GM12878 (cell line): ENCODE results near the gene TAF4. TPM values are rescaled to one million over a fixed set of nuclear protein-coding genes. Genes with fewer than 3 reads are reported as not detected.

ENCODE experiments used
- ATAC-seq: fragments of 200-7000 bp; cut with Tn5 transposase; 3 replicates; pipeline ENCODE4 v1.9.1; 2020; ENCODE audit warnings: mild to moderate bottlenecking, moderate library complexity
- BruUV-seq: library from RNA; stranded (reverse); fragments of 400-500 nt; replicated peaks from 2 replicates; lab custom pipeline; 2021; lab: Mats Ljungman, UMichigan
- CTCF ChIA-PET: fragments of 300-600 bp; sonication (Branson Sonifier 250); formaldehyde crosslinking; extraction: SDS; loops from one replicate; lab custom pipeline; 2021; ENCODE audit warnings: inconsistent platforms; lab: Yijun Ruan, JAX
- POLR2A ChIA-PET: fragments of 350-600 bp; formaldehyde crosslinking; extraction: SDS; loops from one replicate; lab custom pipeline; 2021; ENCODE audit warnings: inconsistent platforms; lab: Charles Lee
- RAD21 ChIA-PET: fragments of 300-600 bp; sonication (Branson Sonifier 250); formaldehyde crosslinking; loops from one replicate; lab custom pipeline; 2023; ENCODE audit warnings: antibody characterized with exemption; ENCODE audit not compliant: unreplicated experiment; lab: Charles Lee
- SMC1A ChIA-PET: fragments of 300-600 bp; sonication (Branson Sonifier 250); formaldehyde crosslinking; loops from one replicate; lab custom pipeline; 2023; ENCODE audit not compliant: unreplicated experiment, uncharacterized antibody; lab: Charles Lee
- DNase-seq: peaks from one replicate; pipeline ENCODE4 v3.0.0-alpha.2; 2011; ENCODE audit warnings: low read depth, low spot score
- FAIRE-seq: peaks from 3 replicates; lab custom pipeline; 2011; peaks lifted over from hg19 to GRCh38; lab: Jason Lieb, UNC
- H2AFZ ChIP-seq: 2 replicates; pipeline ENCODE4 v1.6.0; 2011; ENCODE audit warnings: low read depth, low read length, control low read depth; ENCODE audit not compliant: control insufficient read depth
- H3K27ac ChIP-seq: 2 replicates; pipeline ENCODE4 v1.5.1; 2011; ENCODE audit warnings: control low read depth; ENCODE audit not compliant: control insufficient read depth, insufficient read depth
- H3K27me3 ChIP-seq, 2 experiments: replicated peaks in 1 of 2; 2 replicates each; pipeline versions ENCODE4 v1.6.0 to v1.6.1; 2011; ENCODE audit warnings: low read length in 1 of 2; ENCODE audit not compliant: control insufficient read depth in 2 of 2, insufficient read depth in 2 of 2
- H3K36me3 ChIP-seq, 2 experiments: 2 replicates each; pipeline ENCODE4 v1.5.1; 2011; ENCODE audit warnings: low read length in 1 of 2; ENCODE audit not compliant: control insufficient read depth in 2 of 2, insufficient read depth in 2 of 2
- H3K4me1 ChIP-seq: 2 replicates; pipeline ENCODE4 v1.6.1; 2011; ENCODE audit warnings: mild to moderate bottlenecking, low read length, moderate library complexity, mixed read lengths; ENCODE audit not compliant: control insufficient read depth, insufficient read depth
- H3K4me2 ChIP-seq: 2 replicates; pipeline ENCODE4 v1.6.0; 2011; ENCODE audit warnings: control low read depth; ENCODE audit not compliant: control insufficient read depth, insufficient read depth
- H3K4me3 ChIP-seq: fragments of 200-600 bp; sonication (generic); 2 replicates; pipeline ENCODE4 v1.5.1; 2016
- H3K79me2 ChIP-seq: 2 replicates; pipeline ENCODE4 v1.6.0; 2011; ENCODE audit warnings: low read length; ENCODE audit not compliant: control insufficient read depth, insufficient read depth
- H3K9ac ChIP-seq: 2 replicates; pipeline ENCODE4 v1.8.0; 2011; ENCODE audit warnings: low read length, control low read depth, mixed read lengths; ENCODE audit not compliant: control insufficient read depth, insufficient read depth
- H3K9me3 ChIP-seq: replicated peaks from 3 replicates; pipeline ENCODE4 v1.5.1; 2011; ENCODE audit warnings: mild to moderate bottlenecking, low read length; ENCODE audit not compliant: control insufficient read depth, insufficient read depth
- H4K20me1 ChIP-seq: 2 replicates; pipeline ENCODE4 v1.6.0; 2011; ENCODE audit not compliant: control insufficient read depth, insufficient read depth
- CBFB ChIP-seq: IDR thresholded peaks from 2 replicates; pipeline ENCODE4 v1.6.1; 2016; ENCODE audit warnings: antibody characterized with exemption, low read depth
- CREM ChIP-seq: IDR thresholded peaks from 2 replicates; pipeline ENCODE4 v1.6.1; 2014; ENCODE audit warnings: antibody characterized with exemption, low read depth
- EP300 ChIP-seq, 2 experiments: fragments of 150-350 bp in 1 of 2; IDR thresholded peaks; 2 replicates each; pipeline ENCODE4 v1.6.1; 2011 to 2012; ENCODE audit warnings: low read depth in 2 of 2, low read length in 2 of 2, borderline replicate concordance in 1 of 2, improper control_type of control experiment in 1 of 2, inconsistent platforms in 1 of 2; ENCODE audit not compliant: control insufficient read depth in 1 of 2
- ESRRA ChIP-seq: IDR thresholded peaks from 2 replicates; pipeline ENCODE4 v1.6.1; 2012; ENCODE audit warnings: mild to moderate bottlenecking, low read length, improper control_type of control experiment
- IKZF1 ChIP-seq: fragments of 450-650 bp; conservative IDR thresholded peaks from 2 replicates; pipeline ENCODE4 v1.6.1; 2017; ENCODE audit warnings: antibody characterized with exemption, mild to moderate bottlenecking
- NR2C2 ChIP-seq: IDR thresholded peaks from 2 replicates; pipeline ENCODE4 v1.6.1; 2011; ENCODE audit warnings: borderline replicate concordance, low read depth; ENCODE audit not compliant: control insufficient read depth, insufficient read length
- RAD21 ChIP-seq: IDR thresholded peaks from 2 replicates; pipeline ENCODE4 v1.6.1; 2011; ENCODE audit warnings: mild to moderate bottlenecking, low read depth, low read length, moderate library complexity; ENCODE audit not compliant: insufficient read depth
- SIN3A ChIP-seq: IDR thresholded peaks from 2 replicates; pipeline ENCODE4 v1.6.1; 2012; ENCODE audit warnings: low read depth, low read length, improper control_type of control experiment
- SREBF1 ChIP-seq: IDR thresholded peaks from 2 replicates; pipeline ENCODE4 v1.6.1; 2012; ENCODE audit warnings: mild to moderate bottlenecking, low read length
- TBL1XR1 ChIP-seq: IDR thresholded peaks from 2 replicates; pipeline ENCODE4 v1.6.1; 2012; ENCODE audit warnings: low read depth, low read length, improper control_type of control experiment
- WGBS: methylation state at CpG from one replicate; pipeline ENCODE4 v1.1.6; 2016; ENCODE audit warnings: low lambda C conversion rate; ENCODE audit not compliant: insufficient replicate concordance, insufficient coverage; ENCODE audit errors: missing lambda C conversion rate; 5-methylcytosine and 5-hydroxymethylcytosine counted together
- in situ Hi-C: fragments of 300-500 bp; cut with MboI; formaldehyde crosslinking; loops from 9 replicates; pipeline ENCODE4 v1.14.3; 2018; ENCODE audit warnings: mixed read lengths
- intact Hi-C: fragments of 100-400 bp; cut with micrococcal nuclease; formaldehyde crosslinking; loops from one replicate; pipeline ENCODE4 v1.14.2; 2022; ENCODE audit not compliant: unreplicated experiment
- polyA plus RNA-seq, 11 experiments: library from polyadenylated mRNA; depleted of rRNA in 4 of 11; unstranded in 6 of 11; stranded (reverse) in 5 of 11; fragments of >200 nt; fragmentation: Nextera tagmentation in 4 of 11; fragmentation: Illumina TruSeq in 1 of 11; extraction: Ambion mirVana in 4 of 11; extraction: Trizol in 1 of 11; gene quantifications; 1 replicate in 1 of 11; 2 replicates in 10 of 11; pipeline versions ENCODE4 v1.2.1 to v1.2.3, GENCODE V29; 2011 to 2016; ENCODE audit warnings: inconsistent platforms in 2 of 11, missing spikeins in 2 of 11, low read depth in 1 of 11
- total RNA-seq, 4 experiments: library from RNA; depleted of rRNA in 3 of 4; stranded (reverse); fragments of >200 nt in 3 of 4; fragmentation: Illumina TruSeq in 1 of 4; extraction: Trizol in 1 of 4; gene quantifications; 2 replicates each; pipeline versions ENCODE4 v1.2.1 to v1.2.3, GENCODE V29; 2013 to 2021
- TF ChIP-seq, protein P1 (sequence below): fragments of 450-650 bp; IDR thresholded peaks from 2 replicates; pipeline ENCODE4 v1.6.1; 2017; ENCODE audit warnings: mild to moderate bottlenecking, moderate library complexity
- TF ChIP-seq, protein P2 (sequence below): fragments of 450-650 bp; formaldehyde crosslinking; IDR thresholded peaks from 2 replicates; pipeline ENCODE4 v1.4.0; 2022; ENCODE audit warnings: mild to moderate bottlenecking, moderate library complexity
- TF ChIP-seq, protein P3 (sequence below): fragments of 450-650 bp; formaldehyde crosslinking; IDR thresholded peaks from 2 replicates; pipeline ENCODE4 v1.4.0; 2020; ENCODE audit warnings: mild to moderate bottlenecking, moderate library complexity

The TAF4 gene
- total and polyA plus RNA-seq, 10 of the 15 experiments (the other 5 are each of a cell fraction or from before 2014, with no cell fraction given), result 0.39 to 16.9 (median 3.4) TPM

DNA sequence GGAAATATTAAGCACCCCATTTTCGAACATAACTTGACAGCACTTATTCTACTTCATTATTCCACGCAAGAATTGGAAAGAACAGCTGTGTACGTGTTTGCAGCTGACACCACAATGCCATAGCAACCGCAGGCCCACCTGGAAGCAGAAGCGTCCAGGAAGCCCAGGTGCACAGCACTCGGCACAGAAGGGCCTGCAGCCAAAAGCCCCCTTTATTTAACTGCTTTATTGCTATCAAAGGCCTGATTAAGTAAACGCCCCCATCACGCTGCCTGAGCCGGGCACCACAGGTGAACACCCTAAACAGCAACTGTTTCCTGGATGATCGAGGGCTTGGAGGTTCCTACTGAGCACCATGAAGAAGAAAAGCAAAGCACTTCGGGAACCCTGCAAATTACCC, 6.3 kb downstream of the TAF4 start:
- Histone ChIP-seq H3K9me3 (no peaks in the 10 kb centered on the region; the same call in 2 of the 3 replicates), H3K27ac (no peak overlapping the region), H3K27me3 (no peaks in the 10 kb centered on the region), H2AFZ (no peak overlapping the region), H3K4me1 (no peaks in the 10 kb centered on the region), H3K9ac (no peak overlapping the region), H3K79me2 (peaks cover 44% of the 10 kb centered on the region), H3K36me3 (peaks cover 0 to 2% of the 10 kb centered on the region in 2 experiments; a peak in 2 of 4 replicates), H3K4me2 (no peak overlapping the region), H4K20me1 (0 out of 2 replicates have a peak, but pooled peaks cover 4% of the 10 kb centered on the region), H3K4me3 (no peak overlapping the region)
- FAIRE-seq (no peak), ATAC-seq (no peak), DNase-seq (no peak)
- POLR2A ChIA-PET, result no interaction called here
- in situ Hi-C loops (no loop called here), intact Hi-C loops (no loop called here)
- no TSS peak for BruUV-seq
- WGBS, result 90% methylated on average over 11 of the region's 11 CpGs
- RAD21 ChIA-PET, result no interaction called here
- CTCF ChIA-PET, result interaction anchor here (0.7 to 1.2 kb wide), 2 partner anchors 18 to 48 kb away, joined by 4 read pairs; no protein-coding TSS in a partner anchor
- SMC1A ChIA-PET, result interaction anchor here (1.0 kb wide), 1 partner anchor 20 kb away, joined by 3 read pairs; no protein-coding TSS in a partner anchor
- TF ChIP-seq RAD21 (no peak), ESRRA (no peak), CREM (no peak), EP300 (IDR thresholded peaks at IDR 0.05; ENCODE audit: borderline replicate concordance in 1 of 2, control insufficient read depth in 1 of 2, low read depth in 2 of 2, low read length in 2 of 2) (no peak), SIN3A (no peak), CBFB (no peak), SREBF1 (no peak), TBL1XR1 (no peak), NR2C2 (no peak), IKZF1 (no peak)
- TF ChIP-seq, protein P1, sequence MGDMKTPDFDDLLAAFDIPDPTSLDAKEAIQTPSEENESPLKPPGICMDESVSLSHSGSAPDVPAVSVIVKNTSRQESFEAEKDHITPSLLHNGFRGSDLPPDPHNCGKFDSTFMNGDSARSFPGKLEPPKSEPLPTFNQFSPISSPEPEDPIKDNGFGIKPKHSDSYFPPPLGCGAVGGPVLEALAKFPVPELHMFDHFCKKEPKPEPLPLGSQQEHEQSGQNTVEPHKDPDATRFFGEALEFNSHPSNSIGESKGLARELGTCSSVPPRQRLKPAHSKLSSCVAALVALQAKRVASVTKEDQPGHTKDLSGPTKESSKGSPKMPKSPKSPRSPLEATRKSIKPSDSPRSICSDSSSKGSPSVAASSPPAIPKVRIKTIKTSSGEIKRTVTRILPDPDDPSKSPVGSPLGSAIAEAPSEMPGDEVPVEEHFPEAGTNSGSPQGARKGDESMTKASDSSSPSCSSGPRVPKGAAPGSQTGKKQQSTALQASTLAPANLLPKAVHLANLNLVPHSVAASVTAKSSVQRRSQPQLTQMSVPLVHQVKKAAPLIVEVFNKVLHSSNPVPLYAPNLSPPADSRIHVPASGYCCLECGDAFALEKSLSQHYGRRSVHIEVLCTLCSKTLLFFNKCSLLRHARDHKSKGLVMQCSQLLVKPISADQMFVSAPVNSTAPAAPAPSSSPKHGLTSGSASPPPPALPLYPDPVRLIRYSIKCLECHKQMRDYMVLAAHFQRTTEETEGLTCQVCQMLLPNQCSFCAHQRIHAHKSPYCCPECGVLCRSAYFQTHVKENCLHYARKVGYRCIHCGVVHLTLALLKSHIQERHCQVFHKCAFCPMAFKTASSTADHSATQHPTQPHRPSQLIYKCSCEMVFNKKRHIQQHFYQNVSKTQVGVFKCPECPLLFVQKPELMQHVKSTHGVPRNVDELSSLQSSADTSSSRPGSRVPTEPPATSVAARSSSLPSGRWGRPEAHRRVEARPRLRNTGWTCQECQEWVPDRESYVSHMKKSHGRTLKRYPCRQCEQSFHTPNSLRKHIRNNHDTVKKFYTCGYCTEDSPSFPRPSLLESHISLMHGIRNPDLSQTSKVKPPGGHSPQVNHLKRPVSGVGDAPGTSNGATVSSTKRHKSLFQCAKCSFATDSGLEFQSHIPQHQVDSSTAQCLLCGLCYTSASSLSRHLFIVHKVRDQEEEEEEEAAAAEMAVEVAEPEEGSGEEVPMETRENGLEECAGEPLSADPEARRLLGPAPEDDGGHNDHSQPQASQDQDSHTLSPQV, result no peak
- TF ChIP-seq, protein P2, sequence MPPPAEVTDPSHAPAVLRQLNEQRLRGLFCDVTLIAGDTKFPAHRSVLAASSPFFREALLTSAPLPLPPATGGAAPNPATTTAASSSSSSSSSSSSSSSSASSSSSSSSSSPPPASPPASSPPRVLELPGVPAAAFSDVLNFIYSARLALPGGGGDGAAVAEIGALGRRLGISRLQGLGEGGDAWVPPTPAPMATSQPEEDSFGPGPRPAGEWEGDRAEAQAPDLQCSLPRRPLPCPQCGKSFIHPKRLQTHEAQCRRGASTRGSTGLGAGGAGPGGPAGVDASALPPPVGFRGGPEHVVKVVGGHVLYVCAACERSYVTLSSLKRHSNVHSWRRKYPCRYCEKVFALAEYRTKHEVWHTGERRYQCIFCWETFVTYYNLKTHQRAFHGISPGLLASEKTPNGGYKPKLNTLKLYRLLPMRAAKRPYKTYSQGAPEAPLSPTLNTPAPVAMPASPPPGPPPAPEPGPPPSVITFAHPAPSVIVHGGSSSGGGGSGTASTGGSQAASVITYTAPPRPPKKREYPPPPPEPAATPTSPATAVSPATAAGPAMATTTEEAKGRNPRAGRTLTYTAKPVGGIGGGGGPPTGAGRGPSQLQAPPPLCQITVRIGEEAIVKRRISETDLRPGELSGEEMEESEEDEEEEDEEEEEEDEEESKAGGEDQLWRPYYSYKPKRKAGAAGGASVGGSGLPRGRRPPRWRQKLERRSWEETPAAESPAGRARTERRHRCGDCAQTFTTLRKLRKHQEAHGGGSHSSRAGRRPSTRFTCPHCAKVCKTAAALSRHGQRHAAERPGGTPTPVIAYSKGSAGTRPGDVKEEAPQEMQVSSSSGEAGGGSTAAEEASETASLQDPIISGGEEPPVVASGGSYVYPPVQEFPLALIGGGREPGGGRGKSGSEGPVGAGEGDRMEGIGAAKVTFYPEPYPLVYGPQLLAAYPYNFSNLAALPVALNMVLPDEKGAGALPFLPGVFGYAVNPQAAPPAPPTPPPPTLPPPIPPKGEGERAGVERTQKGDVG, result no peak
- TF ChIP-seq, protein P3, sequence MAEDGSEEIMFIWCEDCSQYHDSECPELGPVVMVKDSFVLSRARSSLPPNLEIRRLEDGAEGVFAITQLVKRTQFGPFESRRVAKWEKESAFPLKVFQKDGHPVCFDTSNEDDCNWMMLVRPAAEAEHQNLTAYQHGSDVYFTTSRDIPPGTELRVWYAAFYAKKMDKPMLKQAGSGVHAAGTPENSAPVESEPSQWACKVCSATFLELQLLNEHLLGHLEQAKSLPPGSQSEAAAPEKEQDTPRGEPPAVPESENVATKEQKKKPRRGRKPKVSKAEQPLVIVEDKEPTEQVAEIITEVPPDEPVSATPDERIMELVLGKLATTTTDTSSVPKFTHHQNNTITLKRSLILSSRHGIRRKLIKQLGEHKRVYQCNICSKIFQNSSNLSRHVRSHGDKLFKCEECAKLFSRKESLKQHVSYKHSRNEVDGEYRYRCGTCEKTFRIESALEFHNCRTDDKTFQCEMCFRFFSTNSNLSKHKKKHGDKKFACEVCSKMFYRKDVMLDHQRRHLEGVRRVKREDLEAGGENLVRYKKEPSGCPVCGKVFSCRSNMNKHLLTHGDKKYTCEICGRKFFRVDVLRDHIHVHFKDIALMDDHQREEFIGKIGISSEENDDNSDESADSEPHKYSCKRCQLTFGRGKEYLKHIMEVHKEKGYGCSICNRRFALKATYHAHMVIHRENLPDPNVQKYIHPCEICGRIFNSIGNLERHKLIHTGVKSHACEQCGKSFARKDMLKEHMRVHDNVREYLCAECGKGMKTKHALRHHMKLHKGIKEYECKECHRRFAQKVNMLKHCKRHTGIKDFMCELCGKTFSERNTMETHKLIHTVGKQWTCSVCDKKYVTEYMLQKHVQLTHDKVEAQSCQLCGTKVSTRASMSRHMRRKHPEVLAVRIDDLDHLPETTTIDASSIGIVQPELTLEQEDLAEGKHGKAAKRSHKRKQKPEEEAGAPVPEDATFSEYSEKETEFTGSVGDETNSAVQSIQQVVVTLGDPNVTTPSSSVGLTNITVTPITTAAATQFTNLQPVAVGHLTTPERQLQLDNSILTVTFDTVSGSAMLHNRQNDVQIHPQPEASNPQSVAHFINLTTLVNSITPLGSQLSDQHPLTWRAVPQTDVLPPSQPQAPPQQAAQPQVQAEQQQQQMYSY (CRISPR knock-in tag), result no peak
